Measurements from ENCODE around the gene RIMKLA. TPM values are rescaled to one million over a fixed set of nuclear protein-coding genes. Genes with fewer than 3 reads are reported as not detected.

Gene RIMKLA
- total RNA-seq, 1 donor from 2014 or later, result under 0.01 TPM

GRCh38 chr1:42430286-42431135 lies 49.9 kb downstream of the RIMKLA start:
- peak; percentile 44 for DNase-seq

GRCh38 chr1:42431514-42431913 lies 50.9 kb downstream of the RIMKLA start:
- no peak for DNase-seq

GRCh38 chr1:42432714-42433113 lies 52.1 kb downstream of the RIMKLA start:
- DNase-seq, result no peak

- DNase-seq, result no peak
These were observed 52.8 kb downstream of the RIMKLA start for GRCh38 chr1:42433369-42433768.

GRCh38 chr1:42434340-42434739 lies 53.7 kb downstream of the RIMKLA start:
- no peak for DNase-seq

GRCh38 chr1:42439940-42440339 lies 59.3 kb downstream of the RIMKLA start:
- DNase-seq, result peak; percentile 73

GRCh38 chr1:42442662-42443061 lies 62.1 kb downstream of the RIMKLA start:
- DNase-seq, result no peak

- DNase-seq, result no peak
These were observed 68.7 kb downstream of the RIMKLA start for GRCh38 chr1:42449256-42449655.

- no peak for DNase-seq
These were observed 69.5 kb downstream of the RIMKLA start for GRCh38 chr1:42450061-42450460.

GRCh38 chr1:42453386-42453785 lies 72.8 kb downstream of the RIMKLA start:
- no peak for DNase-seq

GRCh38 chr1:42454403-42454802 lies 73.8 kb downstream of the RIMKLA start:
- DNase-seq, result no peak

- DNase-seq, result peak; percentile 92
These were observed 75.6 kb downstream of the RIMKLA start, which contains the start of the genes PPCS and ZMYND12 for GRCh38 chr1:42456010-42456753. Gene PPCS, plus strand, starts transcription at chr1:42456543. Its CDS starts 23 bp downstream, at chr1:42456566. Gene ZMYND12, minus strand, starts transcription at chr1:42456022. Its CDS starts 25 bp downstream, at chr1:42455997.

GRCh38 chr1:42456754-42457089 lies 76.1 kb downstream of the RIMKLA start:
- DNase-seq, result peak; percentile 71

GRCh38 chr1:42461196-42461595 lies 80.6 kb downstream of the RIMKLA start:
- DNase-seq, result no peak

GRCh38 chr1:42462828-42463763 lies 82.5 kb downstream of the RIMKLA start, which contains the start of gene CCDC30:
Gene CCDC30, plus strand, starts transcription at chr1:42463286. Its CDS starts 17,266 bp downstream, at chr1:42480552.
- peak; percentile 98 for DNase-seq

GRCh38 chr1:42463921-42464320 lies 83.3 kb downstream of the RIMKLA start:
- no peak for DNase-seq

- DNase-seq, result no peak
These were observed 85.4 kb downstream of the RIMKLA start for GRCh38 chr1:42466030-42466429.

- DNase-seq, result no peak
These were observed 89.1 kb downstream of the RIMKLA start for GRCh38 chr1:42469727-42470126.
